MCF 10A (cell line): ENCODE results near the gene BMAL1. TPM values are rescaled to one million over a fixed set of nuclear protein-coding genes. Genes with fewer than 3 reads are reported as not detected.

Experiments used
- BruUV-seq: library from RNA; stranded (reverse); fragments of 400-500 nt; replicated peaks from 2 replicates; lab custom pipeline; 2021; lab: Mats Ljungman, UMichigan
- CTCF ChIA-PET: fragments of 300-600 bp; sonication (Branson Sonifier 250); formaldehyde crosslinking; extraction: SDS; loops from one replicate; lab custom pipeline; 2021; ENCODE audit warnings: antibody characterized with exemption, inconsistent platforms; lab: Yijun Ruan, JAX
- POLR2A ChIA-PET: fragments of 300-600, 350-650 bp; sonication (Branson Sonifier 250); formaldehyde crosslinking; extraction: SDS; loops from one replicate; lab custom pipeline; 2020; ENCODE audit warnings: antibody characterized with exemption, inconsistent platforms; lab: Yijun Ruan, JAX
- DNase-seq: peaks from one replicate; pipeline ENCODE4 v3.0.0-alpha.2; 2018; ENCODE audit not compliant: unreplicated experiment
- H3K27ac Mint-ChIP-seq: one replicate; pipeline ENCODE4 v1.8.0; 2022; ENCODE audit warnings: mild to moderate bottlenecking, low read depth, mixed read lengths; ENCODE audit not compliant: unreplicated experiment
- H3K27me3 Mint-ChIP-seq: one replicate; pipeline ENCODE4 v1.8.0; 2022; ENCODE audit warnings: mixed read lengths; ENCODE audit not compliant: insufficient read depth, unreplicated experiment
- H3K36me3 Mint-ChIP-seq: one replicate; pipeline ENCODE4 v1.8.0; 2022; ENCODE audit warnings: mild to moderate bottlenecking, moderate library complexity, mixed read lengths; ENCODE audit not compliant: insufficient read depth, unreplicated experiment
- H3K4me1 Mint-ChIP-seq: one replicate; pipeline ENCODE4 v1.8.0; 2022; ENCODE audit warnings: mixed read lengths; ENCODE audit not compliant: insufficient read depth, unreplicated experiment
- H3K4me3 Mint-ChIP-seq: one replicate; pipeline ENCODE4 v1.8.0; 2022; ENCODE audit warnings: mild to moderate bottlenecking, moderate library complexity, mixed read lengths; ENCODE audit not compliant: unreplicated experiment
- H3K9me3 Mint-ChIP-seq: one replicate; pipeline ENCODE4 v1.8.0; 2022; ENCODE audit warnings: mixed read lengths; ENCODE audit not compliant: unreplicated experiment
- intact Hi-C: fragments of 100-400 bp; cut with micrococcal nuclease; formaldehyde crosslinking; loops from 2 replicates; pipeline ENCODE4 v1.14.1; 2022
- total RNA-seq: library from RNA; stranded (reverse); gene quantifications from 2 replicates; pipeline ENCODE4 v1.2.3, GENCODE V29; 2022
- TF ChIP-seq, protein P1 (sequence below): fragments of 200-600 bp; IDR thresholded peaks from one replicate; pipeline ENCODE4 v1.8.0; 2022; ENCODE audit warnings: antibody characterized with exemption, mild to moderate bottlenecking; ENCODE audit not compliant: unreplicated experiment

Gene BMAL1
- total RNA-seq, 1 experiment from 2014 or later: 88.4 TPM

- H3K4me1 Mint-ChIP-seq: peaks cover 8% of the 10 kb centered on the region
- intact Hi-C loops: no loop called here
- H3K9me3 Mint-ChIP-seq: no peaks in the 10 kb centered on the region
- POLR2A ChIA-PET: interaction anchor here (1.0 to 1.3 kb wide), 2 partner anchors 10 to 139 kb away, joined by 3 to 6 read pairs; no protein-coding TSS in a partner anchor
- CTCF ChIA-PET: interaction anchor here (6.3 kb wide), 1 partner anchor 137 kb away, joined by 243 read pairs; no protein-coding TSS in a partner anchor
- no peak for DNase-seq
- H3K36me3 Mint-ChIP-seq: peaks cover 20% of the 10 kb centered on the region
- TF ChIP-seq, protein P1, sequence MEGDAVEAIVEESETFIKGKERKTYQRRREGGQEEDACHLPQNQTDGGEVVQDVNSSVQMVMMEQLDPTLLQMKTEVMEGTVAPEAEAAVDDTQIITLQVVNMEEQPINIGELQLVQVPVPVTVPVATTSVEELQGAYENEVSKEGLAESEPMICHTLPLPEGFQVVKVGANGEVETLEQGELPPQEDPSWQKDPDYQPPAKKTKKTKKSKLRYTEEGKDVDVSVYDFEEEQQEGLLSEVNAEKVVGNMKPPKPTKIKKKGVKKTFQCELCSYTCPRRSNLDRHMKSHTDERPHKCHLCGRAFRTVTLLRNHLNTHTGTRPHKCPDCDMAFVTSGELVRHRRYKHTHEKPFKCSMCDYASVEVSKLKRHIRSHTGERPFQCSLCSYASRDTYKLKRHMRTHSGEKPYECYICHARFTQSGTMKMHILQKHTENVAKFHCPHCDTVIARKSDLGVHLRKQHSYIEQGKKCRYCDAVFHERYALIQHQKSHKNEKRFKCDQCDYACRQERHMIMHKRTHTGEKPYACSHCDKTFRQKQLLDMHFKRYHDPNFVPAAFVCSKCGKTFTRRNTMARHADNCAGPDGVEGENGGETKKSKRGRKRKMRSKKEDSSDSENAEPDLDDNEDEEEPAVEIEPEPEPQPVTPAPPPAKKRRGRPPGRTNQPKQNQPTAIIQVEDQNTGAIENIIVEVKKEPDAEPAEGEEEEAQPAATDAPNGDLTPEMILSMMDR: no peak
- BruUV-seq: no TSS peak
- no peaks in the 10 kb centered on the region for H3K27me3 Mint-ChIP-seq
- H3K4me3 Mint-ChIP-seq: no peak overlapping the region
- peak overlapping the region; percentile 92 for H3K27ac Mint-ChIP-seq
These were observed 70.7 kb downstream of the BMAL1 start for GRCh38 chr11:13348305-13348704.

DNA sequence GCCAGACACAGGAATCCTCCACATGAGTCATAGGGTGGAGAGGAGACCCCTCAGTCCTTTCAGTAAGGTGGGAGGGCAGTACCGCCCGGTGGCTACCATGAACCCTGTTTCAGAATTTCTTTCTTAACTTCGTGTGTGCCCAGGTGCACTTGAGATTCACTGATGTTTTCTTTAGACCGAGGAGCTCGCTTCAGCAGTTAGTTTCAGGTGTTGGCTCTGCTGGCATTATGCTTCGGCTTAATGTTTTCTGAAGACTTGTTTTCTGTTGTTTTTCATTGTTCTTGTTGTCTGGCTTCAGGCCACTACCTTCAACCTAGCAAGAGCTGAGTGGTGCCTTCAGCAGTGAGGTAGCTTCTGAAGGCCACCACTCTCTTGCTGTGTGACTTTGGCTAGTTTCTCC is 71.5 kb downstream of the BMAL1 start:
- Mint-ChIP-seq H3K4me3 (no peak overlapping the region), H3K36me3 (peaks cover 24% of the 10 kb centered on the region), H3K27ac (no peak overlapping the region), H3K9me3 (no peaks in the 10 kb centered on the region), H3K4me1 (peaks cover 8% of the 10 kb centered on the region), H3K27me3 (no peaks in the 10 kb centered on the region)
- BruUV-seq: no TSS peak
- intact Hi-C loops: no loop called here
- TF ChIP-seq, protein P1: no peak
- POLR2A ChIA-PET: interaction anchor here (0.6 kb wide), 2 partner anchors 11 to 102 kb away, joined by 3 read pairs; no protein-coding TSS in a partner anchor
- DNase-seq: no peak
- CTCF ChIA-PET: interaction anchor here (0.5 to 5.0 kb wide), 4 partner anchors 11 to 381 kb away, joined by 3 to 24 read pairs (median 4); no protein-coding TSS in a partner anchor

GRCh38 chr11:13349581-13349980 is 72.0 kb downstream of the BMAL1 start:
- ChIA-PET POLR2A (interaction anchor here (0.6 kb wide), 1 partner anchor 12 kb away, joined by 3 read pairs; no protein-coding TSS in a partner anchor), CTCF (interaction anchor here (0.5 to 5.0 kb wide), 5 partner anchors 16 to 381 kb away, joined by 3 to 24 read pairs (median 3); no protein-coding TSS in a partner anchor)
- H3K36me3 Mint-ChIP-seq: peaks cover 24% of the 10 kb centered on the region
- no peak for DNase-seq
- H3K9me3 Mint-ChIP-seq: no peaks in the 10 kb centered on the region
- no peak overlapping the region for H3K27ac Mint-ChIP-seq
- H3K4me3 Mint-ChIP-seq: no peak overlapping the region
- peaks cover 8% of the 10 kb centered on the region for H3K4me1 Mint-ChIP-seq
- TF ChIP-seq, protein P1: no peak
- intact Hi-C loops: no loop called here
- no TSS peak for BruUV-seq
- no peaks in the 10 kb centered on the region for H3K27me3 Mint-ChIP-seq

- BruUV-seq: no TSS peak
- Mint-ChIP-seq H3K27ac (no peak overlapping the region), H3K36me3 (peaks cover 35% of the 10 kb centered on the region), H3K9me3 (no peaks in the 10 kb centered on the region), H3K4me3 (no peak overlapping the region), H3K4me1 (peaks cover 8% of the 10 kb centered on the region), H3K27me3 (no peaks in the 10 kb centered on the region)
- ChIA-PET POLR2A (interaction anchor here (1.0 kb wide), 1 partner anchor 145 kb away, joined by 6 read pairs; no protein-coding TSS in a partner anchor), CTCF (interaction anchor here (0.6 to 5.0 kb wide), 6 partner anchors 9 to 149 kb away, joined by 3 to 24 read pairs (median 3); no protein-coding TSS in a partner anchor)
- intact Hi-C loops: loop anchor here (10.0 kb wide), 1 partner anchor 112 kb away; the partner anchor contains the start of gene BTBD10
- DNase-seq: no peak
- TF ChIP-seq, protein P1: no peak
These were observed 75.1 kb downstream of the BMAL1 start for GRCh38 chr11:13352711-13353110.
